ENCODE results near the gene TUFT1. TPM values are rescaled to one million over a fixed set of nuclear protein-coding genes. Genes with fewer than 3 reads are reported as not detected.
A peak's percentile ranks its signal among the peaks of the same experiment; 100 is the strongest.

Gene TUFT1
- total and polyA plus RNA-seq, 8 donors: 1.2 to 30.4 (median 12.3) TPM

- no peak for DNase-seq
- Histone ChIP-seq H3K4me3 (no peak overlapping the region), H3K36me3 (no peaks in the 10 kb centered on the region), H3K27ac (peak overlapping the region; percentile 49 to 82 (median 78)), H3K27me3 (no peaks in the 10 kb centered on the region), H3K4me1 (peaks cover 22 to 43% (median 36%) of the 10 kb centered on the region in 4 donors), H3K9me3 (no peaks in the 10 kb centered on the region)
- 75 to 100% (median 98%) methylated on average over 3 of the region's 3 CpGs for WGBS, 5 donors
- intact Hi-C loops (cut with DNase I; ENCODE audit: low total_unique reads): no loop called here
- TF ChIP-seq CTCF (IDR thresholded peaks at IDR 0.05) (no peak), EP300 (IDR thresholded peaks at IDR 0.05) (no peak), POLR2A (IDR thresholded peaks at IDR 0.05) (no peak), POLR2AphosphoS5 (IDR thresholded peaks at IDR 0.05) (no peak)
These were observed 7.8 kb downstream of the TUFT1 start for GRCh38 chr1:151547900-151548230.

GRCh38 chr1:151549199-151549598 lies 9.1 kb downstream of the TUFT1 start:
- H3K27me3 ChIP-seq: no peaks in the 10 kb centered on the region
- H3K4me3 ChIP-seq: no peak overlapping the region
- 25 to 60% (median 46%) methylated on average over 2 of the region's 2 CpGs for WGBS, 5 donors
- intact Hi-C loops (cut with DNase I; ENCODE audit: low total_unique reads): no loop called here
- H3K9me3 ChIP-seq: no peaks in the 10 kb centered on the region
- peaks cover 22 to 40% (median 32%) of the 10 kb centered on the region in 4 donors for H3K4me1 ChIP-seq
- peak overlapping the region; percentile 22 to 82 (median 78) for H3K27ac ChIP-seq
- no peak for DNase-seq
- no peak for TF ChIP-seq POLR2A (IDR thresholded peaks at IDR 0.05)
- no peaks in the 10 kb centered on the region for H3K36me3 ChIP-seq

- 82 to 93% (median 91%) methylated on average over 4 of the region's 4 CpGs for WGBS, 5 donors
- no peak overlapping the region for H3K4me3 ChIP-seq
- H3K9me3 ChIP-seq: no peaks in the 10 kb centered on the region
- TF ChIP-seq POLR2AphosphoS5 (IDR thresholded peaks at IDR 0.05): no peak
- no peak for TF ChIP-seq EP300 (IDR thresholded peaks at IDR 0.05)
- TF ChIP-seq POLR2A (IDR thresholded peaks at IDR 0.05): no peak
- no peak for TF ChIP-seq CTCF (IDR thresholded peaks at IDR 0.05)
- peaks cover 0 to 6% (median 0%) of the 10 kb centered on the region in 4 donors for H3K36me3 ChIP-seq
- intact Hi-C loops (cut with DNase I; ENCODE audit: low total_unique reads): no loop called here
- no peak overlapping the region for H3K27ac ChIP-seq
- DNase-seq: no peak
- no peaks in the 10 kb centered on the region for H3K27me3 ChIP-seq
- H3K4me1 ChIP-seq: peaks cover 8 to 25% (median 13%) of the 10 kb centered on the region in 4 donors
These were observed 13.6 kb downstream of the TUFT1 start for GRCh38 chr1:151553659-151554058.

GRCh38 chr1:151556052-151556451 lies 15.9 kb downstream of the TUFT1 start:
- Histone ChIP-seq H3K4me3 (no peak overlapping the region), H3K9me3 (no peaks in the 10 kb centered on the region), H3K27me3 (no peaks in the 10 kb centered on the region), H3K27ac (no peak overlapping the region), H3K36me3 (peaks cover 0 to 6% (median 0%) of the 10 kb centered on the region in 4 donors), H3K4me1 (peaks cover 0 to 12% (median 0%) of the 10 kb centered on the region in 4 donors)
- intact Hi-C loops (cut with DNase I; ENCODE audit: low total_unique reads): no loop called here
- TF ChIP-seq EP300 (IDR thresholded peaks at IDR 0.05): no peak
- TF ChIP-seq CTCF (IDR thresholded peaks at IDR 0.05): no peak
- no peak for TF ChIP-seq POLR2A (IDR thresholded peaks at IDR 0.05)
- no peak for TF ChIP-seq POLR2AphosphoS5 (IDR thresholded peaks at IDR 0.05)
- WGBS, 5 donors: 90 to 98% (median 92%) methylated on average over 2 of the region's 2 CpGs
- no peak for DNase-seq

GRCh38 chr1:151562661-151563060 lies 22.6 kb downstream of the TUFT1 start:
- no peaks in the 10 kb centered on the region for H3K9me3 ChIP-seq
- H3K27me3 ChIP-seq: no peaks in the 10 kb centered on the region
- H3K4me1 ChIP-seq: peaks cover 0 to 5% (median 0%) of the 10 kb centered on the region in 4 donors
- H3K4me3 ChIP-seq: no peak overlapping the region
- intact Hi-C loops (cut with DNase I; ENCODE audit: low total_unique reads): no loop called here
- 73 to 100% (median 80%) methylated on average over 1 of the region's 1 CpG for WGBS, 5 donors
- DNase-seq: no peak
- H3K36me3 ChIP-seq: peaks cover 8 to 48% (median 41%) of the 10 kb centered on the region in 4 donors
- H3K27ac ChIP-seq: no peak overlapping the region
- no peak for TF ChIP-seq CTCF (IDR thresholded peaks at IDR 0.05)
- TF ChIP-seq POLR2AphosphoS5 (IDR thresholded peaks at IDR 0.05): no peak
- no peak for TF ChIP-seq EP300 (IDR thresholded peaks at IDR 0.05)

Data from stomach (tissue), 9 donors.